ENCODE results near the gene MYO18B.

Gene MYO18B

DNA sequence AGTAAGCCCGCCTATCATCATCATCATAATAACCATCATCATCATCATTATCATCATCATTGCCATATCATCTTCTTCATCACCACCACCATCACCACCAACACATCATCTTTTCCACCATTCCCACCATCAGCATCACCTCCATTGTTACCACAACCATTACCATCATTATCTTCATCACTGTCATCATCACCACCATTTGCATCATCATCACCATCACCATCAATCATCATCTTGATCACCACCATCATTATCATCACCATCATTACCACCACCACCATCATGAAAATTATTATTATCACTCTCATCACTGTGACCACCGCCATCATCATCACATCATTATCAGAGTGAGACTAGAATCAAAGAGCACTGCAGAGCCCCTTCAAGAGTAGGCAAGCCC lies 227.9 kb downstream of the MYO18B start:
- H3K4me3 ChIP-seq (ENCODE audit: low read length) = no peak overlapping the region
- no peak overlapping the region for H3K9ac ChIP-seq (ENCODE audit: low read length)
- no peaks in the 10 kb centered on the region for H3K9me3 ChIP-seq (replicated peaks; ENCODE audit: insufficient read depth, low read length)
- no peak overlapping the region for H3K27ac ChIP-seq (ENCODE audit: low read length)
- no peaks in the 10 kb centered on the region for H4K20me1 ChIP-seq (ENCODE audit: insufficient read depth, low read length)
- no peak for DNase-seq
- peaks cover 18% of the 10 kb centered on the region for H3K4me1 ChIP-seq (ENCODE audit: low read length)
- no peaks in the 10 kb centered on the region for H3K9me2 ChIP-seq (replicated peaks; ENCODE audit: insufficient read depth, low read length)
- H3K79me2 ChIP-seq (ENCODE audit: low read length) = no peaks in the 10 kb centered on the region
- H3K36me3 ChIP-seq (replicated peaks; ENCODE audit: insufficient read depth, low read length) = no peaks in the 10 kb centered on the region
- peaks cover 3% of the 10 kb centered on the region; the same call in 1 of the 2 replicates for H3F3A ChIP-seq (ENCODE audit: insufficient read depth, low read length)
- no peak for TF ChIP-seq CTCF (IDR thresholded peaks at IDR 0.05; ENCODE audit: low read length)
- no peak for TF ChIP-seq EZH2 (optimal IDR thresholded peaks at IDR 0.05; ENCODE audit: low read depth, low read length)
- no peak for TF ChIP-seq EZH2phosphoT487 (IDR thresholded peaks at IDR 0.05; ENCODE audit: low read length)
- H2AFZ ChIP-seq (ENCODE audit: low read length) = no peak overlapping the region
- H3K27me3 ChIP-seq (replicated peaks; ENCODE audit: insufficient read depth, low read length) = peaks cover 25% of the 10 kb centered on the region; the same call in 1 of the 2 replicates
- no peak overlapping the region for H3K4me2 ChIP-seq (ENCODE audit: low read depth, low read length)

- Histone ChIP-seq H3K36me3 (replicated peaks; ENCODE audit: insufficient read depth, low read length) (no peaks in the 10 kb centered on the region), H2AFZ (ENCODE audit: low read length) (no peak overlapping the region), H3K79me2 (ENCODE audit: low read length) (no peaks in the 10 kb centered on the region), H3F3A (ENCODE audit: insufficient read depth, low read length) (peaks cover 3% of the 10 kb centered on the region; the same call in 1 of the 2 replicates), H3K9me3 (replicated peaks; ENCODE audit: insufficient read depth, low read length) (no peaks in the 10 kb centered on the region), H3K4me3 (ENCODE audit: low read length) (no peak overlapping the region), H3K4me2 (ENCODE audit: low read depth, low read length) (no peak overlapping the region), H3K4me1 (ENCODE audit: low read length) (peaks cover 18% of the 10 kb centered on the region), H4K20me1 (ENCODE audit: insufficient read depth, low read length) (no peaks in the 10 kb centered on the region), H3K27ac (ENCODE audit: low read length) (no peak overlapping the region), H3K27me3 (replicated peaks; ENCODE audit: insufficient read depth, low read length) (peaks cover 20% of the 10 kb centered on the region; the same call in 1 of the 2 replicates), H3K9me2 (replicated peaks; ENCODE audit: insufficient read depth, low read length) (no peaks in the 10 kb centered on the region), H3K9ac (ENCODE audit: low read length) (no peak overlapping the region)
- no peak for DNase-seq
- TF ChIP-seq EZH2phosphoT487 (IDR thresholded peaks at IDR 0.05; ENCODE audit: low read length) (no peak), EZH2 (optimal IDR thresholded peaks at IDR 0.05; ENCODE audit: low read depth, low read length) (no peak), CTCF (IDR thresholded peaks at IDR 0.05; ENCODE audit: low read length) (no peak)
Observed at GRCh38 chr22:25970374-25970911, 228.5 kb downstream of the MYO18B start.

DNA sequence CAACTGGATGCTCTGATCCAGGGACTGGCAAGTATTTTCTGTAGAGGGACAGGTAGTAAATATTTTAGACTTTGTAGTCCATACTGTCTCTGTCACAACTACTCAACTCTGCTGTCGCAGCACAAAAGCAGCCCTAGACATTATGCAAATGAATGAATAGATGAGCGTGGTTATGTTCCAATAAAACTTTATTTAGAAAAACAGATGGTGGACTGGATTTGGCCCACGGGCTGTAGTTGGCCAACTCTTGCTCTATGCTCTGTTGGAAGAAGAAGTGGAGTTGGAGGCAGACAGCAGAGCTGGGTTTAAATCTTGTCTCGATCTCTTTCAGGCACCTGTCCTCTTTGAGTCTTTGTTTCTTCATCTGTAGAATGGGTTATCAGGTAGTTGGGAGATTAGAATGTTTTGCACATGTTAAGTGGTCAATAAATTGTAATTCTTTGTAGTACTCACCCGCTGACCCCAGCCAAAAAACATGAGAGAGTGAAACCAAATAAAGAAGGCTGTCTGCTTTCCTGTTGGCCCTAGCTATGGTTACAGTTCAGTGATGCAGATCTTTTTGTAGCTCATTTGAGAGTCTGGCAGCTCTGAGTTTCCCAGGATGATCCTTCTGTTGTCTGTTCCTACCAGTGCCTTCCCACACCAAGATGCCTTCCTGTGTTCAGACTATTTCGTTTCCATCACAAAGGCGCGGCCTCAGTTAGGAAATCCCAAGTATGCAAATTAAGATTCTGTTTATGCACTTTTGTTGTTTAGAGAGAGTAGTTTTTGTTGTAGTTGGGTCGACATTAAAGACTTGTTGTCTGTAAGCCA lies 229.2 kb downstream of the MYO18B start:
- no peaks in the 10 kb centered on the region for H4K20me1 ChIP-seq (ENCODE audit: insufficient read depth, low read length)
- DNase-seq = no peak
- TF ChIP-seq EZH2 (optimal IDR thresholded peaks at IDR 0.05; ENCODE audit: low read depth, low read length) (no peak), EZH2phosphoT487 (IDR thresholded peaks at IDR 0.05; ENCODE audit: low read length) (no peak), CTCF (IDR thresholded peaks at IDR 0.05; ENCODE audit: low read length) (no peak)
- no peak overlapping the region for H3K9ac ChIP-seq (ENCODE audit: low read length)
- H3K4me1 ChIP-seq (ENCODE audit: low read length) = peaks cover 14% of the 10 kb centered on the region
- no peaks in the 10 kb centered on the region for H3K36me3 ChIP-seq (replicated peaks; ENCODE audit: insufficient read depth, low read length)
- no peak overlapping the region for H2AFZ ChIP-seq (ENCODE audit: low read length)
- no peak overlapping the region for H3K27ac ChIP-seq (ENCODE audit: low read length)
- no peak overlapping the region for H3K4me2 ChIP-seq (ENCODE audit: low read depth, low read length)
- H3K79me2 ChIP-seq (ENCODE audit: low read length) = no peaks in the 10 kb centered on the region
- no peaks in the 10 kb centered on the region for H3K9me3 ChIP-seq (replicated peaks; ENCODE audit: insufficient read depth, low read length)
- peaks cover 14% of the 10 kb centered on the region; the same call in 1 of the 2 replicates for H3K27me3 ChIP-seq (replicated peaks; ENCODE audit: insufficient read depth, low read length)
- peaks cover 3% of the 10 kb centered on the region; the same call in 1 of the 2 replicates for H3F3A ChIP-seq (ENCODE audit: insufficient read depth, low read length)
- no peak overlapping the region for H3K4me3 ChIP-seq (ENCODE audit: low read length)
- H3K9me2 ChIP-seq (replicated peaks; ENCODE audit: insufficient read depth, low read length) = no peaks in the 10 kb centered on the region
